Left renal cortex interstitium (tissue), 4 donors: ENCODE measurements around the gene ADAMTSL5. TPM values are rescaled to one million over a fixed set of nuclear protein-coding genes. Genes with fewer than 3 reads are reported as not detected.

Experiments
- DNase-seq, 4 donors: peaks; one replicate each; pipeline ENCODE4 v3.0.0-alpha.2; 2013; ENCODE audit warnings: low read depth in 4 of 4, low spot score in 2 of 4, missing footprints in 1 of 4
- polyA plus RNA-seq, 4 donors: library from polyadenylated mRNA; unstranded; fragments of 120-200 nt; gene quantifications; one replicate each; pipeline ENCODE4 v1.2.1, GENCODE V29; 2013; ENCODE audit not compliant: insufficient read length in 4 of 4

Gene ADAMTSL5
- polyA plus RNA-seq, 4 donors, result 0.23 to 1.2 (median 0.92) TPM

DNA sequence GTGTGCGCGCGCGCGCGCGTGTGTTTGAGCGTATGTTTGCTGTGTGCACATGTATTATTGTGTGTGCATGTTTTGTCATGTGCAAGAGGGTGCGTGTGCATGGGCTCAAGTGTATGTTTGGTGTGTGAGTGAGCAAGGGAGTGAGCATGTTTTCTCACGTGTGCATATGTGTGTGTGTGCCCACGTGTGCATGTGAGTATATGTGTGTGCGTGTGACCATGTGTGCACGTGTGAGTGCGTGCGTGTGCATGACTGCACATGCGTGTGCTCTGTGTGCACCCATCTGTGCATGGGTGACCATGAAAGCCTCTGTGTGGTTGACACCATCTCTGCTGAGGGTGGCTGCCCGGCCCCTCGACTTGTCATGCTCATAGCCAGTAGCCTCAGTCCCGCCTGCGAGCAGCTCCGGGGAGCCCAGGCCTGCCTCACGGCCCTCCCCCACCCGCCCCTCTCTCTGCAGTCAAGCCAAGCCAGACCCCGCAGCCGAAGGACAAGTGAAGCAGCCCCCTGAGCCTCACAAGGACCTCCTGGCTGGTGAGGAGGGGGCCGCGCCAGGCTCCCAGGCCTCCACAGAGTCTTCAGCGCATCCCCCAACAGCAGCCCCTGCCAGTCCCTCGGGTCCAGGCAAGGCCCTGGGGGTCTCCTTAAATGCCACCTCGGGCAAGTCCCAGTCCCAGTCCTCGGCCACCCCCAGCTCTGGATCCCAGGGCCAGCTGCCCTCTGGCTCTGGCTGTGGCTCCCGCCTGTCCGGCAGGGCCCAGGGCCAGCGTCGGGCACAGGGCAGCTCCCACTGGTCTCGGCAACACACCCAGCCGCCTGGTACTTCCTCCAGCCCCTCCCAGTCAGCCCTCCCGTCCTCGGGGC, 15.9 kb downstream of the ADAMTSL5 start:
- DNase-seq, result no peak

DNA sequence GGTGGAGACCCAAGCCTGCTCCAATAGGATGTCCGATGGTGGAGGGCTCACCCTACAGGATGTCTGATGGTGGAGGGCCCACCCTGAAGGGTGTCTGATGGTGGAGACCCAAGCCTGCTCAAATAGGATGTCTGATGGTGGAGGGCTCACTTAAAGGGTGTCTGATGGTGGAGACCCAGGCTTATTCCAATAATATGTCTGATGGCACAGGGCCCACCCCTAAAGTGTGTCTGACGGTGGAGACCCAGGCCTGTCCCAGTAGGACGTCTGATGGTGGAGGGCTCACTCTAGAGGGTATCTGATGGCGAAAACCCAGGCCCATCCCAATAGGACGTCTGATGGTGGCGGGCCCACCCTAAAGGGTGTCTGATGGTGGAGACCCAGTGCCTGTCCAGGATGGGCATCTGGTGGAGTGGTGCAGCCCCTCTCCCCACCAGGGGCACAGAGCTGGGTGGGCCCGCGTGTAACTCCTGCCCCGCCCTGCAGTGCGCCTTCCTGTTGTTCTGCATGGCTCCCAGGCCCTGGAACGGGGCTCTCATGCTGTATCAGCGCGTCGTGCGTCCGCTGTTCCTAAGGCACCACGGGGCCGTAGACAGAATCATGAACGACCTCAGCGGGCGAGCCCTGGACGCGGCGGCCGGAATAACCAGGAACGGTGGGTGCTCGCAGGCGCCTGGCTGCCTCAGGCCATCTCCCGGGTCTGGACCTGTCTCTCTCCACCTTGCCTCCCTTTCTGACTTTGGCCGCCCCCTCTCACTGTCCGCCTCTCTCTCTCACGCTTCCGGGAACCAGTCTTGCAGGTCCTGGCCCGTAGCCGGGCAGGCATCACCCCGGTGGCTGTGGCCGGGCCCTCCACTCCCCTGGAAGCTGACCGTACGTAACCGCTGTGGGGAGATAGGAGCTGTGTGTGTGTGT, 16.8 kb downstream of the ADAMTSL5 start:
- no peak for DNase-seq

DNA sequence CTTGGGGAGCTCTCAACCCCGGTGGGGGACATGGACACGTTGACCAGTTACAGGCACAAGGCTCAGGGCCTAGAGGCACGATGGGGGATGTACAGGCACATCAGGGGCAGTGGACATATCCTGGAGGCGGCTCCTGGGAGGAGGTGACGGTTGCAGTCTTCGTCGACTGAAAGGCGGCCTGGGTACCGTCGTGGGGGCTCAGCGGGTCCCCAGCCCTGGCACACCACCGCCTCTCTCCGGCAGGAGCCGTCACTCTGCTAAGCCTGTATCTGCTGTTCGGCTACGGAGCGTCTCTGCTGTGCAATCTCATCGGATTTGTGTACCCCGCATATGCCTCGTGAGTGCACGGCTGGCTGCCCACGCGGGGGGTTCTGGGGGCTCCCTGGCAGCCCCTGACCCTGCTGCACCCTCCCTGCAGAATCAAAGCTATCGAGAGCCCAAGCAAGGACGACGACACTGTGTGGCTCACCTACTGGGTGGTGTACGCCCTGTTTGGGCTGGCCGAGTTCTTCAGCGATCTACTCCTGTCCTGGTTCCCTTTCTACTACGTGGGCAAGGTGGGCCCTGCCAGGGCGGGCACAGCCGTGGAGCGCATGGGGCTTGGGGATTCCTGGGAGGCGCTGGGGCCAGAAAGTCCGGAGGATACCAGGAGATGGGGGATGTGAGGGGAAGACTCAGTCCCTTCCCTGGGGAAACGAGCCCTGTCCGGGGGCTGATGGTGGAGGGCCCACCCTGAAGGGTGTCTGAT, 17.6 kb downstream of the ADAMTSL5 start:
- no peak for DNase-seq

DNA sequence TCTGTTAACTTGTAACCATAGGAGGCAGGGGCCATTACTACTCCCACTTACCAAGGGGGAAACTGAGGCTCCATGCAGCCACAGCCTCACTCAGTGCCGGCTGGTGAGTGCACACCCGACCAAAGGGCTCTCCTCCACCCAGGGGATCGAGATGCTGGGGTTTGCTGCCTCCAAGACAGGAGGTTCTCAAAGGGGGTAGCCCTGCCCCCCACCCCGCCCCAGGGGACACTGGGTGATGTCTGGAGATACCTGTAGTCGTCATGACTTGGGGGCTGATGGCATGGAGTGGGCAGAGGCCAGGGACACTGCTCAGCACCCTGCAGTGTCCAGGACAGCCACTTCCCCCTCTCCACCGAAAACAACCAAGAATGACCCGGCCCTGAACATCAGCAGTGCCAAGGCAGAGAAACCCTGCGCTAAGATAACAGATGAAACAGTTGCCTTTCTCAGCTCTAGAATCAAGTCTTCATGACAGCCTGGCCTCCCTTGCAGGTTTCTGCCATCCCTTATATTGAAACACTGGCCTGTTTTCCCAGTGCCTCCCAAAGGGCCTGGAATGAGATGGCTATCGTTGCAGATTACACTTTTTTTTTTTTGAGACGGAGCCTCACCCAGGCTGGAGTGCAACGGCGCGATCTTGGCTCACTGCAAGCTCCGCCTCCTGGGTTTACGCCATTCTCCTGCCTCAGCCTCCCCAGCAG, 18.6 kb downstream of the ADAMTSL5 start:
- no peak for DNase-seq

DNA sequence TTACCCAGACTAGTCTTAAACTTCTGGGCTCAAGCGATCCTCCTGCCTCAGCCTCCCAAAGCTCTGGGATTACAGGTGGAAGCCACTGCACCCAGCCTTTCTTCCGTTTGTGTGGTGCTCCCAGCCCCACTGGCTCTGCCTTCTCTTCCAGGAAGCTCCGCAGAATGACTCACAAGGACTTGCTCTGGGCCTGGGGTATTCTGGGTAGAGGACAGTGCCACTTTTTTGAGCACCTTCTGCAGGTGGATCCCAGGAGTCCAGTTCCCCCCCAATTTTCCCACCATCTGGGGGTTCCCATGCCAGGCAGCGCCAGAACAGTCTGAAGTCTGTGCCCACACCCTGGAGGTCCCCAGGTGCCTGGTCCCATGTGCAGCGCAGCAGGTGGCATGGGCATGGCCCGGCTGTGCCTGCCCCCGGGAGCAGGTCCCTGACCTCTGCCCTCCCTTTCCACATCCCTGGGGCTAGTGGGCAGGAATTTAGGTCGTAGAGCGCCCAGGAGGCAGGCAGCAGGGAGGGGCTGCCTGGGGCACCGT, 20.3 kb downstream of the ADAMTSL5 start:
- DNase-seq, result no peak

DNA sequence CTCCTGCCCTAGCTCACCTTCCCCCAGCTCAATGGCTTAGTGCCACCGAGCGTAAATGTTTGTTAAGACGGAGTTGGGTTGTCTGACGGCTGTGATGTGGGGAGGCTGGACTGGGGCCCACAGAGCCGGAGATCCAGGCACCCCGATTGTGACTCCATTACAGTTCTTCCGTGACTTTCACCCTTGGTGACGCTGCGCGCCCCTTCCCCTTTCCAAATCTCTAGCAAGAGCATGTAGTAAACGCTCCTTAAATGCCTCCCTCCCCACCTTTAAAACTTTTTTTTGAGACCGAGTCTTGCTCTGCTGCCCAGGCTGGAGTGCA, 21.0 kb downstream of the ADAMTSL5 start:
- no peak for DNase-seq

DNA sequence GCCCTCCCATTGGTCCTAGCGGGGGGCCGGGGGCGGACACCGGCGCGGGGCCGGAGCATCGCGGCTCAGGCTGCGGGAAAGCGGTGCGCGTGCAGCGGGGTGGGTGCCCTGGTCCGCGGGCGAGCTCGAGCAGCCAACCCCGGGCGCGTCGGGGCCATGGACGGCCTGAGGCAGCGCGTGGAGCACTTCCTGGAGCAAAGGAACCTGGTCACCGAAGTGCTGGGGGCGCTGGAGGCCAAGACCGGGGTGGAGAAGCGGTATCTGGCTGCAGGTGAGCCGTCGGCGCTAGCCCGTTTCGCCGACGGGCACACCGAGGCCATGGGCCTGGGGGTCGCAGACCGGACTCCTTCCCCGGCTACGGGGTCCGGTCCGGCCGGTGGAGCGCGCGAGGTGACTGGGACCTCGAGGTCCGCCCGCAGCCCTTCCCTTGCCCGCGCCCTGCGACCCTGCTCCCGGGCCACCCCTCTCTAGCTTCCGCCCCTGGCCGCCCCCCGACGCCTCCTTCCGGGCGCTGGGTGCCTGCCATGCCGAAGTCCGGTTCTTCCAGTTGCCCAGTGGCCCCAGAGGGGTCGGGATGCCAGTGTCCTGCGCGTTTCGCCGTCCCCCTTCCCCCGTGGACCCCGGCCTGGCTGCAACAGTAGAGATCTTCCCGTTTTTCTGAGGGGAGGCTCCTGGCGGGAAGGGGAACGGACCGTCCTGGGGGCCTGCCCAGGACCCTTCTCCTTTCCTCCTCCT, 21.5 kb downstream of the ADAMTSL5 start, which contains the start of gene REEP6:
REEP6 (plus strand) TSS at position 68 of the 735 bp plus-strand sequence; CDS start at position 157, 89 bp downstream.
- no peak for DNase-seq

DNA sequence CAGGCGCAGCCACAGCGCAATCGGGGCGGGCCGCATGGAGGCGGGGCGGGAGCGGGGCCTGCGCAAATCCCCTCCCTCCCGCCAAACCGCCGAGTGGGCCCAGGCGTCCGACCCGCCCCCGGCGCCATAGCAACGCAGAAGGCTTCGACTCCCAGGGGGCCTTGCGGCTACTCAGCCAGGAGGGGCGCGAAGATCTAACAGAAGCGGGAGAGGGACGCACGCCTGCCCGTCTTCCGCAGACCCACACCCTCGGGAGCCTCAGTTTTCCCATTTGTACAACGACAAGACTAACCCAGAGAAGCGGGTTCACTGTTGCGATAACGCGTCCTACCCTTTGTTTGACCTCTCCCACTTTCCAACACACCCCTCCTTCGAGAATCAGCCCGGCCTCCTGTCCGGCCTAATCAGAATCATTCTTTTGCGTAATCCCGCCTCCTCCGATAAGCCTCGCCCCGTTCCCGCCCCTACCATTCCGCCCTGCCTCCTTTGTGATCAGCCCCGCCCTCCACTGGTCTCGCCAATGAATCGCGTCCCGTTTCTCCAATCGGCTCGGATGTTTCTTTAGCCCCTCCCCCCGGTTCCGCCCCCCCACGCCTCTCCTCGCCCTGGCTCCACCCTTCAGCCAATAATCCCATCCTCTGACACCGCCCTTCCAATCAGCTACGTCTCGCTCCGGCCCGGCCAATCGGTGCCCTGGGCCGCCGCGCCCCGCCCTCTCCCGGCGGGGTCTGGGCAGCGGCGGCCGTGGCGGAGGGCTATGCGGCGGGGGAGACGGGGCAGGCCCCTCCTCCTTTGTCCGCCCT, 22.3 kb downstream of the ADAMTSL5 start, which contains the start of gene PCSK4:
PCSK4 (minus strand) TSS at position 40 of the 803 bp plus-strand sequence; CDS start at position 36, 4 bp downstream.
- peak; percentile 95 to 99 (median 96) for DNase-seq

DNA sequence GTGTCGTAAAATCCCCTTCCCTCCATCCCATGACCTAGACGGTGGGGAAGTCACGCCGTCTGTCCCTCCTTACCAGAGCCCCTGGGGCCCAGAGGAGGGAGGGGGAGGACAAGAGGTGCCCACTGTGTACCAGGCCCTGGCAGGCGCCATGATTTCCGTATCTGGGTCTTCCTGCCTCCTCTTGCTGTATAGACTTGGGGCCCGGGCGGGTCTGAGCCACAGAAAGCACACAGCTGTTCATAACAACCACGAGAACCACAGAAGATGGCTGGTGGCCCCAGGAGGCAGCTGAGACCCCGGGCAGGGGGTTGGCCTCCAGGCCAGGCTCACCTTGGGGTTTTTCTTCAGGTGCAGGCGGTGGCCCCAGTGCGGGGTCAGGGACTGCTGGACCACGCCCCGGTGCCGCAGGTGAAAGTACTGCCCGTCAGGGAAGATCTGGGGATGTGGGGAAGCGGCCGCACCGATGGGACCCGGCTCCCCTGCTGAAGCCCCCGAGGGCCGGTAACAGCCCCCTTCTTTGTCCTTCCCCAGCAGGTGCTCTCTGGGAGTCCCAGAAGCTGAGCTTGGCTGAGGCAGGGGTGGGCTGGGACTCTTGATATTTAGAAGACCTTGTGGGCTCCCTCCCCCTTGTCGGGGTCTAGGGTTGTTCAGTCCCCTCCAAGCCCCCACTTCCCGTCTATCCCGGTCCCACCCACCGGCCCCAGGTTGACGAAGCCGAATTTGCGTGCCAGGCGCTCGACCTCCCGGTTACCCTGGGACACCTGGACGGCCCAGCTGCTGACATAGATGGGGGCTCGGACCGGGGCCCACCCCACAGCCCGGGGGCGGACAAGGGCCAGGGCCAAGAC, 23.1 kb downstream of the ADAMTSL5 start:
- no peak for DNase-seq

DNA sequence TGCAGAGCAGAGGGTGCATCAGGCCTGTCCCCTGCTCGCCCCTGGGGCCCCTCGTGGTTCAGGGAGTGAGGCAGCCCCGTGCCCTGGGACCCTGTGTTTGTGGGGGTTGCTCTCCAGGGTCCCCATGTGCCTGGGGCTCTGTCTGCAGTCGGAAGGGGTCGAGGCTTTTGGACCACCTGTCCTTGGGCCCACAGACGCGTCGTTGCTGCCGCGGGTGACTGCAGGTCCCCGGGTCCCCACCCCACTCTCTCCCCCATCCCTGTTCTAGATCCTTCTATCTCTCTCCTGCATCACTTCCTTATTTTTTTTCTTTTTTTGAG, 24.6 kb downstream of the ADAMTSL5 start:
- no peak for DNase-seq

DNA sequence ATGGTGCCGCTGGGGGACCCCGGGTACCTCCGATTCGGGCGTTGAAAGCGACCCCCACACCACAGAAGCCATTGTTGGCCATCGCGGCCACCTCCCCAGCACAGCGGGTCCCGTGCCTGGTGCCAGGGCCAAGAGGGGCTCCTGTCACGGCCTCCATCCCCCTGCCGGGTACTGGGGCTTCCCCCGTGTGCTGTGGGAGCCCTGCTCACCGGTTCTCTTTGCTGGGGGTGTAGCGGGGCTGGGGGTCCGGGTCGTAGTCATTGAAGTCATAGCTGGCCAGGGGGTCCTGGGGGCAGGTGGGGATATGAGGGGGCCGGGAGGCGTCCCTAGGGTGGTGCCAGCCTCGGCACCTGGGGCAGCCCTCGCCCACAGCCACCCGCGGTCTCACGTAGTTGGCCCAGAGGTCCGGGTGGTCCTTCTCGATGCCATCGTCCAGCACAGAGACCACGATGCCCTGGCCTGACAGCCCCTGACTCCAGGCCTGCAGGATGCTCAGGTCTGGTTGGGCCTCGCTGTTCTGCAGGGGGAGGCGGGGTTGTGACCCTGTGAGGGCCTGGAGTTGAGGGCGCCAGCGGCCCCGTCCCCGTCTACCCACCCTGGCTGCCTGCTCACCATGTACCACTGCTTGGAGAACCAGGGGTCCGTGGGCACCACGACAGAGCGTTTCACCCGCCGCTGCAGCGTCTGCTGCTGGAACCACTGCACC, 25.1 kb downstream of the ADAMTSL5 start:
- DNase-seq, result no peak

DNA sequence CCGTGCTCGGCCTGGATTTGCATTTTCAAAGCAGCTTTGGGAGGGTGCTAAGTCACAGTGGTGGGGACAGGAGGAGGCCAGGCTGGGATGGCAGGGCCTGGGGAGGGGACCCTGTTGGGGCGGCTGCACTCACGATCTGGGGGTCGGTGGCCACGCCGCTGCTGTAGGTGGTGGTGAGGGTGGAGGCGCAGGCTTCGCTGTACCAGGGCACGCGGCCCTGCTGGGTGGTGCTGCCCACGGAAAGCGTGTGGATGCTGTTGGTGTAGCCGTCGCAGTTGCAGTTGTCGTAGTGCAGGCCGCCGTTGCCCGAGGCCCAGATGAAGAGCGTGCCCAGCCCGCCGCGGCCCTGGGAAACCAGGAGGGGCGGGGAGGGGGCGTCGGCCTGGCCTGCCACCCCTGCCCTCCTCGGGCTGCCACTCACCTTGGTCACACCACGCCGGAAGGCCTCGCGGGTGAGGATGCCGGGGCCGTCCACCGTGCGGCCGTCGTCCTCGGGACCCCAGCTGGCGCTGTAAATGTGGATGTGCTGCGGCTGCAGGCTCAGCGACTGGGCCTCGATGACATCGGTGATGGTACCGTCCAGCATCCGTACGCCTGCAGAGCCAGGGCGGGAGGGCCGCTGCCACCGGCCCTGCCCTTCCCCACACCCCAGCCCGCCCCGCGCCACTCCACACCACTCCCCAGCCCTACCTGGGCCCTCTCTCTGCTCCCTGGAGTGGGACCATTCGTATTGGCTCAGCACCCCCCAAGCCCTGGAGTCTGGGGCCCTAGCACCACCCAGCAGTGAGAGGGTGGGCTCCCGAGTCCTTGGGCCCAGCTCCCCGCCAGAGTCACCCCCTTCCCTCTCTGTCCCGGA, 25.9 kb downstream of the ADAMTSL5 start:
- DNase-seq, result no peak

DNA sequence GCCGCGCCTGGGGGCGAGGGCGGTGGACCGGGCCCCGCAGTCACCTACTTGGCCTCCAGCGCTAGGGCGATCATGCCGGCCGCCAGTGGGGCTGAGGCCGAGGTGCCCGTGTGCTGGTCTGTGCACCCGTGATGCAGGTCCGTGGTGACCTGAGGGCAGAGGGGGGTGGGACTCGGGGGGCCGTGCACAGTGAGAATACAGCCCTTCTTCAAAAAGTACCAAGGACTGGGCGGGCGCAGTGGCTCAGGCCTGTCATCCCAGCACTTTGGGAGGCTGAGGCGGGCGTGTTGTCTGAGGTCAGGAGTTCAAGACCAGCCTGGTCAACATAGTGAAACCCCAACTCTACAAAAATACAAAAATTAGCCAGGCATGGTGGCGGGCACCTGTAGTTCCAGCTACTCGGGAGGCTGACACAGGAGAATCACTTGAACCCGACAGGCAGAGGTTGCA, 28.8 kb downstream of the ADAMTSL5 start:
- no peak for DNase-seq

DNA sequence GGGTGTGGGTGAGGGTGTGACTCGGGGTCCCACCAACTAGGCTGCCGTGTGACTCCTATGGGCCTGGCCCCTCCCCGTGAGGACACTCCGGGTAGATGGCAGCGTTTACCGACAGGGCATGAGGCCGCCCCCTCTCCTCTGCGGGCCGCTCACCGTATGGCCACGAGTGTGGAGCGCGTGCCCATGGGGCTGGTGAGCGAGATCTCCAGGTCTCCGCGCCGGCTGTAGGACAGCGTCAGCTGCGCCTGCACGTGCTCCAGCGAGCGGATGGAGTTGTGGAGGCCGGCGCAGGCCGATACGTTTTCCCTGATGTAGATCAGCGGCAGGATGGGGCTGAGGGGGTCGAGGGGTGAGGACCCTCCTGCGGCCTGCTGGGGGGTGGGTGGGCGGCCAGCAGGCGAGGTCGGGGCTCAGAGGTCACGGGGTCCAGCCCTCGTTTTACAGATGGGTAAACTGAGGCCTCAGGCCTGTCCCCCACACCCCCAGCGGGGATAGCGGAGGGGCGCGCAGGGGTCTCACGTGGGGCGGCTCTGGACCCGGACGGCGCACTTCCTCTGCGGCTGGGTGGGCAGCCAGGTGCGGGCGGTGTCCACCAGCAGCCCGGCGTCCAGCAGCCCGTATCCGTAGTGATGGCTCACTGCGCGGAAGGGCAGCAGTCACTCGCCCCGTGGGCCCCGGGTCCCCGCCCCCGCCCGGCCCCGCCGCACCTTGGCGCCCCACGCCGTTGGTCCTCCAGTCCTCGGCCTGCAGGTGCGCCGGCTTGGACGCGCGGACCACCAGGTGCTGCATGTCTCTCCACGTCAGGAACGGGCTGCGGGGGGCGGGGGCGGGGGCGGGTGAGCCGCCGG, 29.5 kb downstream of the ADAMTSL5 start:
- no peak for DNase-seq
